Esophagus squamous epithelium (tissue), 5 donors: ENCODE measurements around the gene GPT2. TPM values are rescaled to one million over a fixed set of nuclear protein-coding genes. Genes with fewer than 3 reads are reported as not detected.

Source experiments
- DNase-seq: peaks from one replicate; lab custom pipeline; 2025; lab: John Stamatoyannopoulos, UW
- H3K27ac ChIP-seq, 4 donors: fragments of 200-600 bp; sonication (generic); one replicate each; pipeline ENCODE4 v1.5.1; 2016 to 2019; ENCODE audit warnings: mild to moderate bottlenecking in 1 of 4
- H3K27me3 ChIP-seq, 4 donors: fragments of 200-600 bp; sonication (generic); 1 replicate in 3 of 4; 2 replicates in 1 of 4; pipeline versions ENCODE4 v1.5.1 to v1.6.0; 2017 to 2021; ENCODE audit warnings: antibody characterized with exemption in 1 of 4
- H3K36me3 ChIP-seq, 3 donors: fragments of 200-600 bp; sonication (generic); one replicate each; pipeline ENCODE4 v1.5.1; 2016 to 2019
- H3K4me1 ChIP-seq, 3 donors: fragments of 200-600 bp; sonication (generic); one replicate each; pipeline ENCODE4 v1.5.1; 2017 to 2019
- H3K4me3 ChIP-seq, 4 donors: fragments of 200-600 bp; sonication (generic); 1 replicate in 3 of 4; 2 replicates in 1 of 4; pipeline ENCODE4 v1.5.1; 2016 to 2019; ENCODE audit warnings: mild to moderate bottlenecking in 2 of 4, moderate library complexity in 1 of 4
- H3K9me3 ChIP-seq, 3 donors: fragments of 200-600 bp; sonication (generic); one replicate each; pipeline ENCODE4 v1.5.1; 2016 to 2019
- CTCF ChIP-seq, 6 experiments: fragments of 450-650 bp in 4 of 6; fragments of 200-600 bp in 2 of 6; sonication (generic) in 2 of 6; IDR thresholded peaks; one replicate each; pipeline ENCODE4 v1.5.1; 2016 to 2019; ENCODE audit warnings: antibody characterized with exemption in 6 of 6, mild to moderate bottlenecking in 4 of 6, moderate library complexity in 4 of 6
- POLR2A ChIP-seq, 4 donors: fragments of 450-650 bp; IDR thresholded peaks; one replicate each; pipeline ENCODE4 v1.6.1; 2017; ENCODE audit warnings: antibody characterized with exemption in 4 of 4, mild to moderate bottlenecking in 4 of 4, moderate library complexity in 3 of 4
- WGBS, 2 donors: methylation state at CpG; one replicate each; pipeline ENCODE4 v1.1.5; 2018; 5-methylcytosine and 5-hydroxymethylcytosine counted together
- intact Hi-C: fragments of 100-400 bp; cut with DNase I; formaldehyde crosslinking; loops from one replicate; pipeline ENCODE4 v1.15.0; 2022
- total RNA-seq, 4 donors: library from RNA; depleted of rRNA; stranded (reverse); fragments of >200 nt; gene quantifications; one replicate each; pipeline ENCODE4 v1.1.0, GENCODE V29; 2016
- donor health status: DM: yes; HTN: yes; CAD: no.

GPT2 gene
- total RNA-seq, 4 donors from 2014 or later: 43.3 to 113 (median 77.2) TPM

GRCh38 chr16:46911650-46912049 is 27.5 kb downstream of the GPT2 start:
- Histone ChIP-seq H3K27me3 (no peaks in the 10 kb centered on the region), H3K4me3 (no peak overlapping the region), H3K4me1 (peaks cover 0 to 10% (median 0%) of the 10 kb centered on the region in 3 donors), H3K9me3 (no peaks in the 10 kb centered on the region), H3K27ac (no peak overlapping the region), H3K36me3 (peaks cover 7 to 91% (median 9%) of the 10 kb centered on the region in 3 donors)
- TF ChIP-seq CTCF (IDR thresholded peaks at IDR 0.05) (no peak), POLR2A (IDR thresholded peaks at IDR 0.05) (no peak)
- DNase-seq: no peak
- 77 to 81% methylated on average over 3 to 4 of the region's 4 CpGs for WGBS, 2 donors
- intact Hi-C loops: no loop called here

- intact Hi-C loops: no loop called here
Measured at GRCh38 chr16:46914556-46915201, 30.5 kb downstream of the GPT2 start.

GRCh38 chr16:46915483-46916025 is 31.4 kb downstream of the GPT2 start:
- no peaks in the 10 kb centered on the region for H3K27me3 ChIP-seq
- WGBS, 2 donors: 90 to 97% methylated on average over 2 of the region's 2 CpGs
- no peak overlapping the region for H3K4me3 ChIP-seq
- TF ChIP-seq CTCF (IDR thresholded peaks at IDR 0.05) (no peak), POLR2A (IDR thresholded peaks at IDR 0.05) (no peak)
- peaks cover 4 to 91% (median 7%) of the 10 kb centered on the region in 3 donors for H3K36me3 ChIP-seq
- H3K27ac ChIP-seq: no peak overlapping the region
- intact Hi-C loops: no loop called here
- H3K4me1 ChIP-seq: peaks cover 3 to 22% (median 3%) of the 10 kb centered on the region in 3 donors
- no peaks in the 10 kb centered on the region for H3K9me3 ChIP-seq
- no peak for DNase-seq

More at GRCh38 chr16:46914556-46915201, 30.5 kb downstream of the GPT2 start:
- H3K4me1 ChIP-seq: peaks cover 0 to 14% (median under 1%) of the 10 kb centered on the region in 3 donors
- no peak overlapping the region for H3K27ac ChIP-seq
- no peak for DNase-seq
- peaks cover 5 to 100% (median 7%) of the 10 kb centered on the region in 3 donors for H3K36me3 ChIP-seq
- 90 to 95% methylated on average over 9 to 10 of the region's 11 CpGs for WGBS, 2 donors
- no peak for TF ChIP-seq CTCF (IDR thresholded peaks at IDR 0.05)
- TF ChIP-seq POLR2A (IDR thresholded peaks at IDR 0.05): no peak
- H3K9me3 ChIP-seq: no peaks in the 10 kb centered on the region
- no peak overlapping the region for H3K4me3 ChIP-seq
- H3K27me3 ChIP-seq: no peaks in the 10 kb centered on the region

- Histone ChIP-seq H3K9me3 (no peaks in the 10 kb centered on the region), H3K27ac (no peak overlapping the region), H3K36me3 (peaks cover 3 to 87% (median 7%) of the 10 kb centered on the region in 3 donors), H3K27me3 (no peaks in the 10 kb centered on the region), H3K4me3 (no peak overlapping the region), H3K4me1 (peaks cover 3 to 37% (median 11%) of the 10 kb centered on the region in 3 donors)
- intact Hi-C loops: no loop called here
- no peak for DNase-seq
- TF ChIP-seq CTCF (IDR thresholded peaks at IDR 0.05) (no peak), POLR2A (IDR thresholded peaks at IDR 0.05) (no peak)
- WGBS, 2 donors: 97 to 100% methylated on average over 3 of the region's 3 CpGs
Measured at GRCh38 chr16:46916980-46917379, 32.8 kb downstream of the GPT2 start.

- Histone ChIP-seq H3K4me3 (no peak overlapping the region), H3K4me1 (peaks cover 3 to 45% (median 11%) of the 10 kb centered on the region in 3 donors), H3K27me3 (no peaks in the 10 kb centered on the region), H3K36me3 (peaks cover 1 to 87% (median 7%) of the 10 kb centered on the region in 3 donors), H3K9me3 (no peaks in the 10 kb centered on the region), H3K27ac (no peak overlapping the region)
- TF ChIP-seq POLR2A (IDR thresholded peaks at IDR 0.05): no peak
- no peak for TF ChIP-seq CTCF (IDR thresholded peaks at IDR 0.05)
- intact Hi-C loops: no loop called here
- DNase-seq: no peak
- WGBS, 2 donors: 75 to 88% methylated on average over 2 to 3 of the region's 11 CpGs
Measured at GRCh38 chr16:46918400-46918799, 34.2 kb downstream of the GPT2 start.
